OCI-LY1 (cell line): Measurements from ENCODE around the gene PTPRR.

Source experiments
- H2AFZ ChIP-seq: fragments of 200-600 bp; sonication (generic), shearing (Covaris generic); 2 replicates; pipeline ENCODE4 v1.6.0; 2014; ENCODE audit warnings: antibody characterized with exemption, mild to moderate bottlenecking, low read length
- H3F3A ChIP-seq: fragments of 200-600 bp; sonication (generic), shearing (Covaris generic); 2 replicates; pipeline ENCODE4 v1.6.0; 2014; ENCODE audit warnings: mild to moderate bottlenecking, antibody characterized with exemption, low read length, moderate library complexity; ENCODE audit not compliant: insufficient read depth
- H3K27ac ChIP-seq: fragments of 200-600 bp; sonication (generic); 2 replicates; pipeline ENCODE4 v1.5.1; 2014; ENCODE audit warnings: low read length, mixed run types, mild to moderate bottlenecking, low read depth; ENCODE audit not compliant: poor library complexity, severe bottlenecking
- H3K27me3 ChIP-seq: fragments of 200-600 bp; sonication (generic); 2 replicates; pipeline ENCODE4 v1.6.0; 2014; ENCODE audit warnings: antibody characterized with exemption, mild to moderate bottlenecking, low read length, moderate library complexity; ENCODE audit not compliant: insufficient read depth
- H3K36me3 ChIP-seq: fragments of 200-600 bp; sonication (generic); 2 replicates; pipeline ENCODE4 v1.6.1; 2014; ENCODE audit warnings: mild to moderate bottlenecking, antibody characterized with exemption, low read length, moderate library complexity, mixed read lengths; ENCODE audit not compliant: insufficient read depth
- H3K4me1 ChIP-seq: fragments of 200-600 bp; sonication (generic); 2 replicates; pipeline ENCODE4 v1.5.1; 2014; ENCODE audit warnings: mild to moderate bottlenecking, low read length, moderate library complexity; ENCODE audit not compliant: insufficient read depth, severe bottlenecking
- H3K4me2 ChIP-seq: fragments of 200-600 bp; sonication (generic), shearing (Covaris generic); 2 replicates; pipeline ENCODE4 v1.6.1; 2014; ENCODE audit warnings: low read length
- H3K4me3 ChIP-seq: fragments of 200-600 bp; sonication (generic); 2 replicates; pipeline ENCODE4 v1.5.1; 2014; ENCODE audit warnings: low read length, low read depth, mild to moderate bottlenecking, mixed read lengths; ENCODE audit not compliant: poor library complexity, severe bottlenecking
- H3K79me2 ChIP-seq: fragments of 200-600 bp; shearing (Covaris generic); 2 replicates; pipeline ENCODE4 v1.6.1; 2016; ENCODE audit warnings: mixed run types, low read length, mixed read lengths; ENCODE audit not compliant: insufficient read depth
- H3K9ac ChIP-seq: fragments of 200-600 bp; sonication (generic), shearing (Covaris generic); 2 replicates; pipeline ENCODE4 v1.6.1; 2014; ENCODE audit warnings: mild to moderate bottlenecking, low read length, mixed read lengths
- H3K9me2 ChIP-seq: fragments of 200-600 bp; sonication (generic), shearing (Covaris generic); 2 replicates; pipeline ENCODE4 v1.6.1; 2014; ENCODE audit warnings: low read depth, mild to moderate bottlenecking, low read length, mixed read lengths
- H3K9me3 ChIP-seq: fragments of 200-600 bp; shearing (Covaris generic); 2 replicates; pipeline ENCODE4 v1.6.1; 2014; ENCODE audit warnings: low read length, mixed read lengths
- H4K20me1 ChIP-seq: fragments of 200-600 bp; sonication (generic), shearing (Covaris generic); 2 replicates; pipeline ENCODE4 v1.6.0; 2016; ENCODE audit warnings: mild to moderate bottlenecking, low read length; ENCODE audit not compliant: insufficient read depth
- EZH2 ChIP-seq: fragments of 200-600 bp; sonication (generic), shearing (Covaris generic); IDR thresholded peaks from 2 replicates; pipeline ENCODE4 v1.8.0; 2017; ENCODE audit warnings: borderline replicate concordance, mixed run types, mild to moderate bottlenecking, antibody characterized with exemption, low read length, moderate library complexity, mixed read lengths
- TF ChIP-seq, protein P1 (sequence below): fragments of 200-600 bp; sonication (generic), shearing (Covaris generic); IDR thresholded peaks from 2 replicates; pipeline ENCODE4 v1.5.1; 2017; ENCODE audit warnings: mild to moderate bottlenecking, antibody characterized with exemption, low read length, moderate library complexity, mixed read lengths

PTPRR gene

DNA sequence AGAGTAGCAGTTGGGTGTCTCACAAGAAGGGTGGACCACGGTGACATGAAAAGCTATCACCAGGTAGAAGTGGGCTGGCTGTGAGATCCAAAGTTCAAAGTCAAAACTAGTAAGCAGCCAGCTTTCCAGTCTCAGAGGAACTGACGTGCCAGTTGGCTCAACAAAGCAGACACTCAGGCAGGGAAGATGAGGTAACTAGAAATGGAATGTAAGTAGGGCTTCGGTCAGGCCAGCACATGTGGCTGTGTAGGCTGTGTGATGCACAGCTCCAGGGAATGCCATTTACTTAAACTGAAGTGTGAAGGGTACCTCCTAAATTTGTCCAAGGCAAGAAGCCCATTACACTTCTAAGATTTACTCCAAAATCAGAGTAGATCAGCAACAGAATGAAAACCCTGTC, 43.6 kb downstream of the PTPRR start:
- no peaks in the 10 kb centered on the region for H3K36me3 ChIP-seq
- H3K9me2 ChIP-seq: no peaks in the 10 kb centered on the region
- no peak overlapping the region for H3K4me3 ChIP-seq
- no peaks in the 10 kb centered on the region for H3F3A ChIP-seq
- H2AFZ ChIP-seq: no peak overlapping the region
- H3K27ac ChIP-seq: no peak overlapping the region
- no peak overlapping the region for H3K9ac ChIP-seq
- TF ChIP-seq, protein P1, sequence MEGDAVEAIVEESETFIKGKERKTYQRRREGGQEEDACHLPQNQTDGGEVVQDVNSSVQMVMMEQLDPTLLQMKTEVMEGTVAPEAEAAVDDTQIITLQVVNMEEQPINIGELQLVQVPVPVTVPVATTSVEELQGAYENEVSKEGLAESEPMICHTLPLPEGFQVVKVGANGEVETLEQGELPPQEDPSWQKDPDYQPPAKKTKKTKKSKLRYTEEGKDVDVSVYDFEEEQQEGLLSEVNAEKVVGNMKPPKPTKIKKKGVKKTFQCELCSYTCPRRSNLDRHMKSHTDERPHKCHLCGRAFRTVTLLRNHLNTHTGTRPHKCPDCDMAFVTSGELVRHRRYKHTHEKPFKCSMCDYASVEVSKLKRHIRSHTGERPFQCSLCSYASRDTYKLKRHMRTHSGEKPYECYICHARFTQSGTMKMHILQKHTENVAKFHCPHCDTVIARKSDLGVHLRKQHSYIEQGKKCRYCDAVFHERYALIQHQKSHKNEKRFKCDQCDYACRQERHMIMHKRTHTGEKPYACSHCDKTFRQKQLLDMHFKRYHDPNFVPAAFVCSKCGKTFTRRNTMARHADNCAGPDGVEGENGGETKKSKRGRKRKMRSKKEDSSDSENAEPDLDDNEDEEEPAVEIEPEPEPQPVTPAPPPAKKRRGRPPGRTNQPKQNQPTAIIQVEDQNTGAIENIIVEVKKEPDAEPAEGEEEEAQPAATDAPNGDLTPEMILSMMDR: no peak
- TF ChIP-seq EZH2: no peak
- H3K9me3 ChIP-seq: no peaks in the 10 kb centered on the region
- no peaks in the 10 kb centered on the region for H3K79me2 ChIP-seq
- H3K27me3 ChIP-seq: no peaks in the 10 kb centered on the region
- no peak overlapping the region for H3K4me2 ChIP-seq
- no peaks in the 10 kb centered on the region for H3K4me1 ChIP-seq
- no peaks in the 10 kb centered on the region for H4K20me1 ChIP-seq

DNA sequence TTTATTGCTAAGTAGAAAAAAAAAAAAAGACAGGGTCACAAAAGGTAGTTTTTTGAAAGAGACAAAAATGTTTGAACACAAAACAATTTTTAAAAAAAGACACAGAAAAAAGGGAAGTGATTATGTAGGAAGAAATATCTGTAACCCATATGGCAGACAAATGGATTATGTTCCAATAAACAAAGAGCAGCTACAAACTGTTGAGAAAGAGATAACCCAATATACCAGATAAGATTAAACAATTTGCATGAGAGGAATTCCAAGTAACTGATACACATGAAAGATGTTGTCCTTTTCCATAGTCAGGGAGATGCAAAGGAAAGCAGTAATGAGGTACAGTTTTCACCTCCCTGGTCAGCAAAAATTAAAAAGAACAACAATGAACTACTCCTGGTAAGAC, 44.9 kb downstream of the PTPRR start:
- Histone ChIP-seq H2AFZ (no peak overlapping the region), H3K36me3 (no peaks in the 10 kb centered on the region), H4K20me1 (no peaks in the 10 kb centered on the region), H3K27me3 (no peaks in the 10 kb centered on the region), H3K4me2 (no peak overlapping the region), H3K9me2 (no peaks in the 10 kb centered on the region), H3K9ac (no peak overlapping the region), H3K4me3 (no peak overlapping the region), H3K9me3 (no peaks in the 10 kb centered on the region), H3K79me2 (no peaks in the 10 kb centered on the region), H3K4me1 (no peaks in the 10 kb centered on the region), H3K27ac (no peak overlapping the region), H3F3A (no peaks in the 10 kb centered on the region)
- no peak for TF ChIP-seq EZH2
- TF ChIP-seq, protein P1: no peak

DNA sequence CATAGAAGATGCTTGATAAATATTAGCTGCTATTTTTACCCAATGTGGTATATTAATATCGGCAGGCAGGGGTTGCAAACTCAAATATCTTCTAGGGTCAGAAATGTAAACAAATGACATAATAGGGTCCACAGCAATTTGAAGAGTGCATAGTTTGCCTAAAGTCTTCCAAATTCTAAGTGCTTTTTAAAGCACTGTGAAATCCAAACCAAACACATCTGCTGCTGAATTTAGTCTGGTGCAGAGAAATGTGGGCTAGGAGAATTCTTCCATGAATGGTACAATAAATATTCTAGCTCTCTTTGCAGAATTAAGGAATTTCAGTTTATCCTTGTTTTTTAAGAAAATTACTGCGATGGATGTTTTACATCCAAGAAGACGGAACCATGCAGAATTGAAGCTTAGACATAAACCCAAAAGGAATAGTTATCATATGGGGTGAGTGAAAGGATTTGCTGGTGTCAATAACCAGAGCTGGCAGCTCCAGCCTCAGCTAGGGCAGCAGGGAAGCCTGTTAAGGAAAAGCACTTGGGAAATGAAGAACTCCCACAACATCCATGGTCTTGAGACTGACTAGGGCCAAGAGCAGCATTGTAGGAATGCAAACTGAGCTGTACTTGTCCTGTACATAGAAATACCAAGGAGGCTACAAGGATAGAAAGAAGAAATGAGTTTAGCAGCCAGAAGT, 65.5 kb downstream of the PTPRR start:
- TF ChIP-seq, protein P1: no peak
- TF ChIP-seq EZH2: no peak
- no peak overlapping the region for H3K4me2 ChIP-seq
- H4K20me1 ChIP-seq: no peaks in the 10 kb centered on the region
- H3K79me2 ChIP-seq: no peaks in the 10 kb centered on the region
- H3K9ac ChIP-seq: no peak overlapping the region
- no peaks in the 10 kb centered on the region for H3K36me3 ChIP-seq
- no peaks in the 10 kb centered on the region for H3K9me2 ChIP-seq
- no peaks in the 10 kb centered on the region for H3K4me1 ChIP-seq
- no peaks in the 10 kb centered on the region for H3K9me3 ChIP-seq
- no peak overlapping the region for H3K27ac ChIP-seq
- no peak overlapping the region for H3K4me3 ChIP-seq
- H2AFZ ChIP-seq: no peak overlapping the region
- H3K27me3 ChIP-seq: no peaks in the 10 kb centered on the region
- H3F3A ChIP-seq: no peaks in the 10 kb centered on the region
